ENCODE results near the gene TSHZ3.

Gene TSHZ3

GRCh38 chr19:31303262-31303815 lies 45.9 kb downstream of the TSHZ3 start:
- no peaks in the 10 kb centered on the region for H3K36me3 Mint-ChIP-seq (ENCODE audit: low read depth)
- no peak overlapping the region for H3K4me3 Mint-ChIP-seq
- H3K4me1 Mint-ChIP-seq (ENCODE audit: low read depth) = no peaks in the 10 kb centered on the region
- peaks cover 4% of the 10 kb centered on the region for H3K27me3 Mint-ChIP-seq (ENCODE audit: low read depth)
- no peaks in the 10 kb centered on the region for H3K9me3 Mint-ChIP-seq
- no peak overlapping the region for H3K27ac Mint-ChIP-seq

DNA sequence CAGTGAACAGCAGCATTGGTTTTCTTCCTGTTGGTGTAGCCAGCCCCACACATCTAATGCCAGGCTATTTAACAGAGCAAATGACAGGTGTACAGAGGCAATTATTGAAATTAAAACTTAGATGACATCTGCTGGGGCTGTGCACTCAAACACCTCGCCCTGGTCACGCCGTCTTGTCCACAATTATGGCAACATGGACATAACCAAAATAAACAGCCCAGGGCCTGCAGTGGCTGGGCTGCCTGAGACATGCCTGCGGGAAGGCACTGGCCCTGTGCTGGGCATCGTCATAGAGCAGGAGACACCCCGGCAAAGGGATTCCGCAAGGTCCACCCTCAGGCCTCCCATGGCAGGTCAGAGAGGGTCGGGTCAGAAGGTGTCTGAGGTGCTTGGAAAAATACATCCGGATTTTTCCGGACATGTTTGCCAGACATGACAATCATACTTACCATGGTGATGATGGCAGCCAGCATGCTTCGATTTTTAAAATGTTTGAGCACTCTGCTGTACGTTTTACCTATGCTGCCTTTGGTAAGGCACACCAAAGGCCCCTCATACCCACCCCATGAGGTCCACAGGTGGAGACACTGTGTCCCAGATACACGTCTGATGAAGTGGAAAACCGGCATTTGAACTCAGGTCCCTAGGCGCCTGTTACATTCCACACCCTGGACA lies 47.8 kb downstream of the TSHZ3 start:
- H3K9me3 Mint-ChIP-seq = no peaks in the 10 kb centered on the region

DNA sequence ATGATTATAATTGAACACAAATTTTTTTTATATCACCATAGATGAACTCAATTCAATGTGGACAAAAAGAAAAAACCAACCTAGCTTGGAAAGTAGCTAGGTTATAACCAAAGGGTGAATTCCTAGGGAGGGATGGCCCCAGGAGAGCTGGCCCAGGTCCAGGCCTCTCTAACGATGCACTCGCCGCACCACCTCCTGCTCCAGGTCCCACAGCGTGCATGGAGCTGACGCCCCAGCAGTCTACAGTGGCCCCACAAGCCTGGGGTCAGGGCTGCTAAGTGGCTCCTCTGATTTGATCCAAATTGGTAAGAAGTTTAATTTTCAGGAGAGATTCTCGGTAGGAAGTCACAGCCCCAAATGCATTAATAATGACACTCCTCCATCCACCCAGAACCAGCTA lies 48.8 kb downstream of the TSHZ3 start:
- Mint-ChIP-seq H3K27me3 (ENCODE audit: low read depth) (peaks cover 3% of the 10 kb centered on the region), H3K36me3 (ENCODE audit: low read depth) (no peaks in the 10 kb centered on the region), H3K27ac (no peak overlapping the region), H3K4me1 (ENCODE audit: low read depth) (no peaks in the 10 kb centered on the region), H3K9me3 (no peaks in the 10 kb centered on the region), H3K4me3 (no peak overlapping the region)

More for the DNA sequence above, 47.8 kb downstream of the TSHZ3 start:
- Mint-ChIP-seq H3K27ac (no peak overlapping the region), H3K4me1 (ENCODE audit: low read depth) (no peaks in the 10 kb centered on the region), H3K4me3 (no peak overlapping the region), H3K36me3 (ENCODE audit: low read depth) (no peaks in the 10 kb centered on the region), H3K27me3 (ENCODE audit: low read depth) (peaks cover 4% of the 10 kb centered on the region)

DNA sequence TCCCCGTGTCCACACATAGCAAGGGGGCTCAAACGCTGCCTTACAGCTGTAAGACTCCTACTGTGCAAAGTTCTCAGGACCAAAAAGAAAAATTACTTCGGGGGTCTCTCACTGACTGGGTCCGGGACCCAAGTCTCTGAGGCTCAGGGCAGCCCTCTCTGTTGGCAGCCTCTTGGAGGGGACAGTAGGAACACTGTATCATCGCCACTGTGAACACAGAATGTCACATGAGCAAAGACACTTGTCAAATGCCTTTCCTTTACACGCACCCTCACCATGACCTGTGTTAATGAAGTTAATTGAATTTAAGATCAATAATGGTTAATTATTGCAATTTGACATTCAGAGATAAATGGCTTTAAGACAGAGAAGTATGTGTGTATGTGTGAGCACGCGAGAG lies 49.6 kb downstream of the TSHZ3 start:
- Mint-ChIP-seq H3K27ac (no peak overlapping the region), H3K36me3 (ENCODE audit: low read depth) (no peaks in the 10 kb centered on the region)

GRCh38 chr19:31297991-31298390 lies 51.2 kb downstream of the TSHZ3 start:
- Mint-ChIP-seq H3K27me3 (ENCODE audit: low read depth) (no peaks in the 10 kb centered on the region), H3K4me1 (ENCODE audit: low read depth) (no peaks in the 10 kb centered on the region), H3K4me3 (no peak overlapping the region), H3K9me3 (no peaks in the 10 kb centered on the region), H3K36me3 (ENCODE audit: low read depth) (no peaks in the 10 kb centered on the region), H3K27ac (no peak overlapping the region)

More for the DNA sequence above, 49.6 kb downstream of the TSHZ3 start:
- Mint-ChIP-seq H3K4me3 (no peak overlapping the region), H3K4me1 (ENCODE audit: low read depth) (no peaks in the 10 kb centered on the region), H3K27me3 (ENCODE audit: low read depth) (no peaks in the 10 kb centered on the region), H3K9me3 (no peaks in the 10 kb centered on the region)

- H3K27me3 Mint-ChIP-seq (ENCODE audit: low read depth) = no peaks in the 10 kb centered on the region
- H3K27ac Mint-ChIP-seq = no peak overlapping the region
- no peak overlapping the region for H3K4me3 Mint-ChIP-seq
- H3K9me3 Mint-ChIP-seq = no peaks in the 10 kb centered on the region
- no peaks in the 10 kb centered on the region for H3K4me1 Mint-ChIP-seq (ENCODE audit: low read depth)
- no peaks in the 10 kb centered on the region for H3K36me3 Mint-ChIP-seq (ENCODE audit: low read depth)
Observed at GRCh38 chr19:31296741-31297390, 52.4 kb downstream of the TSHZ3 start.

DNA sequence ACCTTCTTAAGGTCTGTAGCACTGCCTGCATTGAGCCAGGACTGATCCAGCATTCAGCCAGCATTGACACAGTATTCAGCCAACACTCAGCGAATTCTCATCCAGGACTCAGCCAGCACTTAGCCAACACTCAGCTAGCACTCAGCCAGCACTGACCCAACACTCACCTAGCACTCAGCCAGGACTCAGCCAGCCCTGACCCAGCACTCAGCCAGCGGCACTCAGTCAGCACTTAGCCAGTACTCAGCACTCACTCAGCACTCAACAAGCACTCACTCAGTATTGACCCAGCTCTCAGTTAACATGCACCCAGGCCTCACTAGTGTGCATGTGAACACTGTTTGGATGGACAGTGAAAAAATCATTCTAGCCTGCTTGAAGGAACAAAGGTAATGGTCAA lies 55.0 kb downstream of the TSHZ3 start:
- Mint-ChIP-seq H3K27me3 (ENCODE audit: low read depth) (no peaks in the 10 kb centered on the region), H3K4me1 (ENCODE audit: low read depth) (no peaks in the 10 kb centered on the region), H3K4me3 (no peak overlapping the region), H3K9me3 (no peaks in the 10 kb centered on the region), H3K27ac (no peak overlapping the region), H3K36me3 (ENCODE audit: low read depth) (no peaks in the 10 kb centered on the region)

DNA sequence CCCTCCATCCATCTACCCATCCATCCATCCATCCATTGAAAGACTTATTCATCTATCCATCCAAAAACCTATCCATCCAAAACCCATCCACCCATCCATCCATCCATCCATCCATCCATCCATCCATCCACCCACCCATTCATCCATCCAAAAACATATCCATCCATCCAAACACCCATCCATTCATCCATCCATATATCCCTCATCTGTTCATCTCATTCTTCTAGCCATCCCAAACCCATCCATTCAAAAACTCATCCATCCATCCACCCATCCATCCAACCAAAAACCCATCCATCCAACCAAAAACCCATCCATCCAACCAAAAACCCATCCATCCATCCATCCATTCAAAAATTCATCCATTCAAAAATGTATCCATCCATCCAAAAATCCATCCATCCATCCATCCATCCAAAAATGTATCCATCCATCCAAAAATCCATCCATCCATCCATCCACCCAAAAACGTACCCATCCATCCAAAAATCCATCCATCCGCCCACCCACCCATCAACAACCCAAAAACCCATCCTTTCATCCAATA lies 56.5 kb downstream of the TSHZ3 start:
- Mint-ChIP-seq H3K4me3 (no peak overlapping the region), H3K36me3 (ENCODE audit: low read depth) (no peaks in the 10 kb centered on the region), H3K27ac (no peak overlapping the region), H3K9me3 (no peaks in the 10 kb centered on the region), H3K4me1 (ENCODE audit: low read depth) (no peaks in the 10 kb centered on the region), H3K27me3 (ENCODE audit: low read depth) (no peaks in the 10 kb centered on the region)

GRCh38 chr19:31290931-31291590 lies 58.2 kb downstream of the TSHZ3 start:
- no peaks in the 10 kb centered on the region for H3K9me3 Mint-ChIP-seq
- no peaks in the 10 kb centered on the region for H3K27me3 Mint-ChIP-seq (ENCODE audit: low read depth)
- no peak overlapping the region for H3K27ac Mint-ChIP-seq
- no peaks in the 10 kb centered on the region for H3K36me3 Mint-ChIP-seq (ENCODE audit: low read depth)
- H3K4me1 Mint-ChIP-seq (ENCODE audit: low read depth) = peaks cover 2% of the 10 kb centered on the region
- H3K4me3 Mint-ChIP-seq = no peak overlapping the region

DNA sequence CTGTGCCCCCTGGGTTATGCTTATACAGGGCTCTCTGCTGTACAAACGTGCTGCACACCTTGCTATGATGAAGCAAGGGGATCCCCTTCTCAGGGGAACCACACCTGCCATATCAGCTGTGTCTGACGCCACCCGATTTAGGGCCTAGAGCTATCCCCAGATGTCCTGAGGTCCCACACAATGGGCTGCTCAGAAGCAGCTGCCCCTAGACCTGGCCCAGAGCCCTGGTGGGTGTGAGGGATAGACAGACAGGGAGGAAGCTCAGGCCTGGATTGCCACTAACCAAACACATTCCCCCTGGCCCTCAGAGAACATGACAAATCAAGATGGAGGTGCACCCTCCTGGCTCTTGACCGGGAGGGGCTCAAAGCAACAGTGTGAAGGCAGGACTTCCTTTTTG lies 59.3 kb downstream of the TSHZ3 start:
- no peak overlapping the region for H3K27ac Mint-ChIP-seq
- no peaks in the 10 kb centered on the region for H3K9me3 Mint-ChIP-seq
- H3K36me3 Mint-ChIP-seq (ENCODE audit: low read depth) = no peaks in the 10 kb centered on the region
- no peak overlapping the region for H3K4me3 Mint-ChIP-seq
- H3K27me3 Mint-ChIP-seq (ENCODE audit: low read depth) = no peaks in the 10 kb centered on the region
- H3K4me1 Mint-ChIP-seq (ENCODE audit: low read depth) = peaks cover 7% of the 10 kb centered on the region

GRCh38 chr19:31289381-31289880 lies 59.8 kb downstream of the TSHZ3 start:
- H3K4me1 Mint-ChIP-seq (ENCODE audit: low read depth) = peaks cover 7% of the 10 kb centered on the region
- no peak overlapping the region for H3K4me3 Mint-ChIP-seq
- no peaks in the 10 kb centered on the region for H3K36me3 Mint-ChIP-seq (ENCODE audit: low read depth)
- no peaks in the 10 kb centered on the region for H3K9me3 Mint-ChIP-seq
- no peaks in the 10 kb centered on the region for H3K27me3 Mint-ChIP-seq (ENCODE audit: low read depth)
- no peak overlapping the region for H3K27ac Mint-ChIP-seq

DNA sequence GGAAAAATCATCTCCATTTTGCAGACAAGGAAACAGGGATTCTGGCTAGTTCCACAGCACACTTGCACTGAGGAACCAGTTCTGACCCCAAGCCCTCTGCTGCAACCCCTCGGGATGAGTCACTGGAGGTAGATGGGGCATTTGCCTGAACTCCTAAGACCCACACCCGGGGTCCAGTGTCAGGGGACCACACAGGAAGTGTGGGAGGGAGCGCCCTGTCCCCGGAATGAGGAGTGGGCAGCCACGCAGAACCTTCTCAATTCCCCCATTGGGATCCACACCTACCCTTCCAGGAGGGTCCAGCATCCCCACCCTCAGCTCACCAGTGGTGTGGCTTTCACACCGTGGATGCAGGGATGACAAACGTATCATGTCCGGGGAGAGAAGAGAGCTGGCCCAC lies 62.7 kb downstream of the TSHZ3 start:
- Mint-ChIP-seq H3K4me3 (no peak overlapping the region), H3K36me3 (ENCODE audit: low read depth) (no peaks in the 10 kb centered on the region), H3K27ac (no peak overlapping the region), H3K4me1 (ENCODE audit: low read depth) (peaks cover 7% of the 10 kb centered on the region), H3K27me3 (ENCODE audit: low read depth) (no peaks in the 10 kb centered on the region), H3K9me3 (no peaks in the 10 kb centered on the region)

DNA sequence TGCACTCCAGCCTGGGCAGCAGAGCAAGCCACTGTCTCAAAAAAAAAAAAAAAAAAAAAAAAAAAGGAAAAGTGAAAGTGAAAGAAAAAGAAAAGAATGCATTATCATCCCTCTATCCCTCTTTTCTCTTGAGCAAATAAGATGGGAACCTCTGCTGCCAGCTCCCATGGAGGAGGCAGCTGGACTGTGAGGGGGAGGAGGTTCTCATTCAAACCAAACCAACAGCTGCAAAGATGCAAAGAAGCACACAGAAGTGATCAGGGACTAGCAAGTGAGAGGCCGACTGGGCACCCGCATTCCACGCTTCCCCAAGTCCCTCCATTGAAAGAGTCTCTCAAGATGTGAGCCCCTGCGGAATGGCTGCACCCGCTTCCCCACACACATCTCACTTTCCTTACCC lies 63.5 kb downstream of the TSHZ3 start:
- H3K4me1 Mint-ChIP-seq (ENCODE audit: low read depth) = peaks cover 7% of the 10 kb centered on the region
- H3K27ac Mint-ChIP-seq = no peak overlapping the region
- H3K27me3 Mint-ChIP-seq (ENCODE audit: low read depth) = no peaks in the 10 kb centered on the region
- H3K4me3 Mint-ChIP-seq = no peak overlapping the region
- H3K36me3 Mint-ChIP-seq (ENCODE audit: low read depth) = no peaks in the 10 kb centered on the region
- no peaks in the 10 kb centered on the region for H3K9me3 Mint-ChIP-seq

GRCh38 chr19:31284621-31285020 lies 64.6 kb downstream of the TSHZ3 start:
- Mint-ChIP-seq H3K27me3 (ENCODE audit: low read depth) (no peaks in the 10 kb centered on the region), H3K9me3 (no peaks in the 10 kb centered on the region), H3K27ac (no peak overlapping the region), H3K4me1 (ENCODE audit: low read depth) (peaks cover 7% of the 10 kb centered on the region), H3K36me3 (ENCODE audit: low read depth) (no peaks in the 10 kb centered on the region), H3K4me3 (no peak overlapping the region)
